ENCODE measurements around the gene TNFRSF12A.

The TNFRSF12A gene

DNA sequence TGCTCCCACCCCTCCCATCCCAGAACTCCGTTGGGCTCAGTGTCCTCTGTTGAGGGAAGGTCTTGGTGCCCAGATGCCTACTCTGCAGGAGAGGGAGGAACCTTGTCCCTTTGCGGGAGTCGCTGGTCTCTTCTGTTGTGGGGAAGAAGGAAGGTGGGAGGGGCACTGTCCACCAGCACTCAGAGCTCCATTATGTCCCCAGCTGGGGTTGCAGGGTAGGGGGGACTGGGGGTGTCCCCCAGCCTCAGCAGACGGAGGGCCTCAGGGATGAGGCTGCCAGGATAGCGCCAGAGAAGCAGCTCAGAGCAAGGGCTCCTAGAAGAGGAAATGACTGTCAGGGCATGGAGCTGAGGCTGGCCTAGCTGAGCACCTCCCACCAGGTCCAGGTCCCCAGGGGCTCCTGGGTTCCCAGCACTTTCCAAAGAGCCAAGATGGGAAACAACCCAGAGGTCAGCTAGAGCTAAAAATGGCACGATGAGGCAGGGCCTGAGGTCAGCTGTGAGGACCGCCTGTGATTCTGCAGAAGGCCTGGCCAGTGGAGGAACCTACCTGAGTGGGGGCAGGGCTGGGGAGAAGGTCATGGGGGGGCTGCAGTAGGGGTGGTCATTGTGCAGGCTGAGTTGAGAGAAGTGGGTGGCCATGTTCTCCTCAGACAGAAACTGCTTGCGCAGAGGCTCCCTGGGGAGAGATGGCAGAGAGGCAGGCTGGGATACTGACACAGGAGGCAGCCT, 2.7 kb downstream of the TNFRSF12A start:
- Mint-ChIP-seq H3K4me3 (peak overlapping the region; percentile 87), H3K27ac (peak overlapping the region; percentile 91), H3K27me3 (ENCODE audit: low read depth) (peaks cover 6% of the 10 kb centered on the region), H3K36me3 (ENCODE audit: low read depth) (peaks cover 4% of the 10 kb centered on the region), H3K9me3 (no peaks in the 10 kb centered on the region), H3K4me1 (ENCODE audit: low read depth) (peaks cover 36% of the 10 kb centered on the region)

DNA sequence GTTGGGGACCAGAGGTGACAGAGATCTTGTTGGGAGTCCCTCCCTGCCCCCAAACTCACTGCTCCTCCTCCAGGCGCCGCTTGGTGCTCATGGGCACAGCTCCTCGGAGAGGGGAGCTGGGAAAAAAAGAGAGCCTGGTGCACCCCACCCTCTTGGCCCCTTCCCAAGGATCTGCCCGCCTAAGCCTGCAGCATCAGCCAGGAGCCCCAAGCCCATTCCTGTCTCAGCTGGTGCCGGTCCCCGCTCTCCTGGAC, 3.2 kb downstream of the TNFRSF12A start:
- Mint-ChIP-seq H3K9me3 (no peaks in the 10 kb centered on the region), H3K4me3 (peak overlapping the region; percentile 87), H3K4me1 (ENCODE audit: low read depth) (peaks cover 36% of the 10 kb centered on the region), H3K36me3 (ENCODE audit: low read depth) (peaks cover 4% of the 10 kb centered on the region), H3K27me3 (ENCODE audit: low read depth) (peaks cover 5% of the 10 kb centered on the region), H3K27ac (peak overlapping the region; percentile 91)

DNA sequence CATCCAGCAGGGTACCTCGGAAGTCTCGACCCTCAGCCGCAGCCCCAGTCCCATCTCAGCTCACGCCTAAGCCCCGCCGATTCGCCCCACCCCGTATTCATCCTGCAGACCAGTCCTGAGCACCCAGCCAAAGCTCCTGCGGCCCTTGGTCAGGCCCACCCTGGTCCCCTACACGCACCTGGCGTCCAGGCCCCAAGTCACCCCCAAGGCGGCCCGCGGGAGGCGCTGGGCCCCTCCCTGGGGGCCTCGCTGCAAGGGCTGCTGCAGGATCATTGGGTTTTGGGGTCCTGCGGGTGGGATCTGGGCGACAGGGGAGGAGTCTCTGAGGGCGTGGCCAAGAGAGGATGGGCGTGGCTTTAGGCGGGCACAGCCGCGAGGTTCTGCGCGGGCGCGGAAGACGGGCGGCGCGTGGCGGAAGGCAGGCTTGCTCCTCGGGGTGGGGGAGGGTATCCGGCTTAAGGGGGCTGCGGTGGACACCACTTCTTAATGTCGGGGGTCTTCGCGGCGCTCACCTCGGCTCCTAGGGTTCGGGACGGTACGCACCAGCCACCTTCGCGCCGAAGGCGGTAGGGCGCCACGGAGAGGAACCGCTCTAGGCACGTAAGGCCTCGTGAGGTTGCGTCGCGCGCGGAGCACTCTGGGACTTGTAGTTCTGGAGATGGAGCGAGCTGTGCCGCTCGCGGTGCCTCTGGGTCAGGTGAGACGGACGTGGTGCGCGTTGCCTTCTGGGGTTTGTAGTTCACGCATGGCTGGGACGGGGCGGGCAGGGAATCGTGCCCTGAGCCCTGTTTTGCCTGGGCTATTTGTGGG, 3.7 kb downstream of the TNFRSF12A start, which contains the start of the genes HCFC1R1 and THOC6:
HCFC1R1 (minus strand) TSS at position 274 of the 810 bp plus-strand sequence; CDS start at position 273, 1 bp downstream.
THOC6 (plus strand) TSS at position 367 of the 810 bp plus-strand sequence; CDS start at position 659, 292 bp downstream.
- no peaks in the 10 kb centered on the region for H3K27me3 Mint-ChIP-seq (ENCODE audit: low read depth)
- peak within 1 kb of the TSS; percentile 91 for H3K27ac Mint-ChIP-seq
- H3K9me3 Mint-ChIP-seq: no peaks in the 10 kb centered on the region
- peak within 1 kb of the TSS; percentile 87 for H3K4me3 Mint-ChIP-seq
- H3K4me1 Mint-ChIP-seq (ENCODE audit: low read depth): peaks cover 35% of the 10 kb centered on the region
- H3K36me3 Mint-ChIP-seq (ENCODE audit: low read depth): peaks cover 4% of the 10 kb centered on the region

GRCh38 chr16:3025032-3026002, 5.1 kb downstream of the TNFRSF12A start:
- H3K36me3 Mint-ChIP-seq (ENCODE audit: low read depth): peaks cover 4% of the 10 kb centered on the region
- H3K4me3 Mint-ChIP-seq: no peak overlapping the region
- no peaks in the 10 kb centered on the region for H3K9me3 Mint-ChIP-seq
- no peaks in the 10 kb centered on the region for H3K27me3 Mint-ChIP-seq (ENCODE audit: low read depth)
- H3K27ac Mint-ChIP-seq: no peak overlapping the region
- peaks cover 41% of the 10 kb centered on the region for H3K4me1 Mint-ChIP-seq (ENCODE audit: low read depth)

DNA sequence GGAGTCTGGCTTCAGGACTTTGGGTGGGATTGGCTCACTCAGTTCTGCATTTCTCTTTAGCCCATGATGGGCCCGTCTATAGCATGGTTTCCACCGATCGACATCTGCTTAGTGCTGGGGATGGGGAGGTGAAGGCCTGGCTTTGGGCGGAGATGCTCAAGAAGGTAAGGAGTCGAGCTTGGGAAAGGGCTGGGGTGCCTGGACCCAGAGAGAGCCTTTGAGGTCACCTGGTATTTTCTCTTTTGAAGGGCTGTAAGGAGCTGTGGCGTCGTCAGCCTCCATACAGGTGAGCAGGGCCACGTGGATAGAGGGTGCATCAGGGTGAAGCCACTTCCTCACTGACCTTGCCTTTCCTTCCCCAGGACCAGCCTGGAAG, 5.8 kb downstream of the TNFRSF12A start:
- H3K9me3 Mint-ChIP-seq: no peaks in the 10 kb centered on the region
- peaks cover 4% of the 10 kb centered on the region for H3K36me3 Mint-ChIP-seq (ENCODE audit: low read depth)
- no peaks in the 10 kb centered on the region for H3K27me3 Mint-ChIP-seq (ENCODE audit: low read depth)
- no peak overlapping the region for H3K4me3 Mint-ChIP-seq
- peaks cover 39% of the 10 kb centered on the region for H3K4me1 Mint-ChIP-seq (ENCODE audit: low read depth)
- H3K27ac Mint-ChIP-seq: no peak overlapping the region

GRCh38 chr16:3026609-3027488, 6.7 kb downstream of the TNFRSF12A start:
- Mint-ChIP-seq H3K27me3 (ENCODE audit: low read depth) (peaks cover 4% of the 10 kb centered on the region), H3K4me3 (no peak overlapping the region), H3K9me3 (no peaks in the 10 kb centered on the region), H3K4me1 (ENCODE audit: low read depth) (peaks cover 31% of the 10 kb centered on the region), H3K36me3 (ENCODE audit: low read depth) (peaks cover 4% of the 10 kb centered on the region), H3K27ac (no peak overlapping the region)

DNA sequence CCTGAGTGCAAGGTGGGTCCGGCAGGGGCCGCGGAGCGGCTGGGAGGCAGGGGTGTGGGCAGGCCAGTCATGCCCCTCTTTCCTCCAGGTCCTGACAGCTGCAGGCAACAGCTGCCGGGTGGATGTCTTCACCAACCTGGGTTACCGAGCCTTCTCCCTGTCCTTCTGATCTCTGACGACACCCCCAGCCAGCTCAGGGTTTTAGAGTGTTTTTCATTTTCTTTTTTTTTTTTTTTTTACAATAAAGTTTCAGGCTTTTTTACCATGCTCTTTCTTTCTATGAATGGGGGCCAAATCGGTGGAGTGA, 7.3 kb downstream of the TNFRSF12A start:
- Mint-ChIP-seq H3K27ac (no peak overlapping the region), H3K27me3 (ENCODE audit: low read depth) (peaks cover 10% of the 10 kb centered on the region), H3K9me3 (no peaks in the 10 kb centered on the region), H3K4me3 (no peak overlapping the region), H3K36me3 (ENCODE audit: low read depth) (peaks cover 4% of the 10 kb centered on the region), H3K4me1 (ENCODE audit: low read depth) (peaks cover 27% of the 10 kb centered on the region)

DNA sequence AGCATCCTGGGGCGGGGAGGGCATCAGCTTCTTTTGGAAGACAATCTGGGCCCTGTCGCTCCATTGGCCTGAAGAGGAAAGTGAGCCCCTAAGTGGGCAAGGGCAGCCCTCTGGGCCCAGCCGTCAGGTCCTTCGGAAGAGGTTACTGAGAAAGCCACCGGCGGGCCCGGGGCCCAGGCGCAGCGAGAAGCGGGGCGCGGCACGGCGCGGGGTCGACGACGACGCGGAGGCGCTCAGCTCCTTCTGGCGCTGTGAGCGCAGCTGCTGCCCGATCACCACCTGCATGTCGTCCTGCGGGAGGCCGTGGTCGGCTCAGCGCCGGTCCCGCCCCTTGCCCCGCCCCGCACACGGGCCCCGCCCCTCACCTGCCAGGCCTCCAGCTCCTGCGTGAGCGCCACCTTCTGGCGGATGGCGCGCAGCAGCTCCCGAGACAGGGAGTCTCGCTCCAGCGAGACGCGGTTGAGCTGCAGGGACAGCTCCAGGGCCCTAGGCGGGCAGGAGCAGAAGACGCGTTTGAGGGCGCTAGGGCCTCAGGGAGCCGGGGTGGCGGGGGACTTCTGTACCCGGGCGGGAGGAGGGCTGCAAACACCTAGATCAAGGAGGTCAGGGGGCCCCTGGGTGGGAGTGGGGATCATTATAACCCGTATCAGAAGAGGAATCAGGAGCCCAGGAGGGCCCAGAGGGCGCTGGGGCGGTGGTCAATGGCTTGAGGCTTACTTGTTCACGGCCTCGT, 8.0 kb downstream of the TNFRSF12A start:
- Mint-ChIP-seq H3K9me3 (no peaks in the 10 kb centered on the region), H3K27ac (no peak overlapping the region), H3K4me1 (ENCODE audit: low read depth) (peaks cover 25% of the 10 kb centered on the region), H3K27me3 (ENCODE audit: low read depth) (peaks cover 17% of the 10 kb centered on the region), H3K36me3 (ENCODE audit: low read depth) (peaks cover 4% of the 10 kb centered on the region), H3K4me3 (no peak overlapping the region)

GRCh38 chr16:3028716-3029319, 8.7 kb downstream of the TNFRSF12A start:
- H3K27ac Mint-ChIP-seq: no peak overlapping the region

DNA sequence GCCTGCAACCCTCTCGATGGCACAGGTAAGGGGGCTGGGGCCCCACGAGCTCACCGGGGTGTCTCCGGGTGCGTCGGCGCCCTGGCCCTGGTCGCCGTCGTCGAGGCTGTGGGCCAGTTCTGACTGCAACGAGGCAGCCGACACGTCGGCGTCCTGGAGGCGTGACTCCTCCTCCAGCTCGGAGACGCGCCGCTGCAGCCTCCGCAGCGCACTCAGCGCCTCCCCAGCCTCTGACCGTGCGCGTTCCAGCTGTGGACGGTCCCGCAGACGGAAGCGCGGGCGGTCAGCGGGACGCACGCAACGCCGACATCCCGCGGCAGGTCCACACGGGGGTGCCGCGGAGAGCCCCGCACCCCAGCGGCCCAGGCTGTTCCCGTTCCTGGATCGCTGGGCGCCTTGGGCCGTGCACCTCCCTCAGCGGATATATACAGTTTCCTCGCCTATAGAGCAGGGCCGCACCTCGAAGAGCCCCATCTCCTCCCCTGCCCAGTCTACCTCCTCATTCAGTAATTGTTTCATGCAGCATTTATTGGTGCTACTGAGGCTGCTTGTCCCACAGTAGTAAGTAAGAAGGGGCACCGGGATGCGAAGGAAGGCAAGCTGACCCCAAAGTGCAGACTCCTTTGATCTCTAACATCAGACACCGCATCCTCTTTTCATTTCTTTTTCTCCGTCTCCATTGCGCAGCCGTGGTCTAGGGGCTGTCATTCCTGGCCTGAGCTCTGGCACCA, 9.5 kb downstream of the TNFRSF12A start:
- Mint-ChIP-seq H3K9me3 (no peaks in the 10 kb centered on the region), H3K4me3 (peak overlapping the region; percentile 82), H3K27me3 (ENCODE audit: low read depth) (peaks cover 30% of the 10 kb centered on the region), H3K36me3 (ENCODE audit: low read depth) (peaks cover 2% of the 10 kb centered on the region), H3K27ac (peak overlapping the region; percentile 89), H3K4me1 (ENCODE audit: low read depth) (peaks cover 26% of the 10 kb centered on the region)

More at GRCh38 chr16:3028716-3029319, 8.7 kb downstream of the TNFRSF12A start:
- H3K36me3 Mint-ChIP-seq (ENCODE audit: low read depth): peaks cover 4% of the 10 kb centered on the region
- peaks cover 27% of the 10 kb centered on the region for H3K4me1 Mint-ChIP-seq (ENCODE audit: low read depth)
- H3K27me3 Mint-ChIP-seq (ENCODE audit: low read depth): peaks cover 23% of the 10 kb centered on the region
- no peaks in the 10 kb centered on the region for H3K9me3 Mint-ChIP-seq
- H3K4me3 Mint-ChIP-seq: peak overlapping the region; percentile 82

- Mint-ChIP-seq H3K4me3 (peak overlapping the region; percentile 82), H3K27ac (peak overlapping the region; percentile 89), H3K36me3 (ENCODE audit: low read depth) (peaks cover 2% of the 10 kb centered on the region), H3K4me1 (ENCODE audit: low read depth) (peaks cover 26% of the 10 kb centered on the region), H3K9me3 (no peaks in the 10 kb centered on the region), H3K27me3 (ENCODE audit: low read depth) (peaks cover 39% of the 10 kb centered on the region)
These were observed 10.3 kb downstream of the TNFRSF12A start for GRCh38 chr16:3030222-3031212.
